ENCODE data around the gene PSMG1.

The PSMG1 gene

GRCh38 chr21:39156024-39156423 lies 27.2 kb downstream of the PSMG1 start:
- no peak for TF ChIP-seq CTCF (conservative IDR thresholded peaks at IDR 0.05; ENCODE audit: low read depth, low read length)
- no peak overlapping the region for H3K4me3 ChIP-seq (ENCODE audit: low read length)
- no peak for DNase-seq (ENCODE audit: low read depth)

- no peak overlapping the region for H3K4me3 ChIP-seq (ENCODE audit: low read length)
- DNase-seq (ENCODE audit: low read depth): no peak
- TF ChIP-seq CTCF (conservative IDR thresholded peaks at IDR 0.05; ENCODE audit: low read depth, low read length): no peak
Observed at GRCh38 chr21:39155578-39155977, 27.7 kb downstream of the PSMG1 start.

- no peak overlapping the region for H3K4me3 ChIP-seq (ENCODE audit: low read length)
- no peak for TF ChIP-seq CTCF (conservative IDR thresholded peaks at IDR 0.05; ENCODE audit: low read depth, low read length)
- DNase-seq (ENCODE audit: low read depth): no peak
Observed at GRCh38 chr21:39153842-39154241, 29.4 kb downstream of the PSMG1 start.

- peak; percentile 65 for TF ChIP-seq CTCF (conservative IDR thresholded peaks at IDR 0.05; ENCODE audit: low read depth, low read length)
- H3K4me3 ChIP-seq (ENCODE audit: low read length): no peak overlapping the region
- DNase-seq (ENCODE audit: low read depth): no peak
Observed at GRCh38 chr21:39153373-39153772, 29.9 kb downstream of the PSMG1 start.

GRCh38 chr21:39152271-39152670 lies 31.0 kb downstream of the PSMG1 start:
- DNase-seq (ENCODE audit: low read depth): no peak
- no peak for TF ChIP-seq CTCF (conservative IDR thresholded peaks at IDR 0.05; ENCODE audit: low read depth, low read length)
- H3K4me3 ChIP-seq (ENCODE audit: low read length): no peak overlapping the region

GRCh38 chr21:39150877-39151276 lies 32.4 kb downstream of the PSMG1 start:
- no peak for TF ChIP-seq CTCF (conservative IDR thresholded peaks at IDR 0.05; ENCODE audit: low read depth, low read length)
- no peak overlapping the region for H3K4me3 ChIP-seq (ENCODE audit: low read length)
- no peak for DNase-seq (ENCODE audit: low read depth)

GRCh38 chr21:39150316-39150715 lies 32.9 kb downstream of the PSMG1 start:
- no peak for TF ChIP-seq CTCF (conservative IDR thresholded peaks at IDR 0.05; ENCODE audit: low read depth, low read length)
- H3K4me3 ChIP-seq (ENCODE audit: low read length): no peak overlapping the region
- no peak for DNase-seq (ENCODE audit: low read depth)

All from retinal pigment epithelial cell (primary cell).